H54 (cell line): ENCODE results near the gene MYO7A.

Experiments
- DNase-seq: peaks from one replicate; pipeline ENCODE4 v3.0.0; 2011; ENCODE audit warnings: low spot score, mixed read lengths; ENCODE audit not compliant: insufficient read length
- FAIRE-seq: peaks from 3 replicates; lab custom pipeline; 2011; peaks lifted over from hg19 to GRCh38; lab: Jason Lieb, UNC
- POLR2A ChIP-seq: IDR thresholded peaks from 2 replicates; pipeline ENCODE4 v1.6.1; 2011; ENCODE audit warnings: low read depth, mild to moderate bottlenecking, low read length

MYO7A gene

DNA sequence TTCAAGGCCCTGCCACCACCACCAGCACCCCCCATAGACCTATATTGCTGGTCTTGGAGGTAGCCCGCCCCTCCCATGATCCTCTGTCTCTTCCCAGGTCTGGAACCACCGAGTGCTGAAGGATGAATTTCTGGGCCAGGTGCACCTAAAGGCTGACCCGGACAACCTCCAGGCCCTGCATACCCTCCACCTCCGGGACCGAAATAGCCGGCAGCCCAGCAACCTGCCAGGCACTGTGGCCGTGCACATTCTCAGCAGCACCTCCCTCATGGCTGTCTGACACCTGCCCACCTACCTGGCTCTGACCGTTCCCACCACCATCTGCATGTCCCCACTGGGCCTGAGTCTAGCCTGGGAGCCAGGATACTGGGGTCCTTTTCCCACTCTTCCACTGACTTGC lies 4.5 kb upstream of the MYO7A start:
- TF ChIP-seq POLR2A = no peak
- DNase-seq (no peak), FAIRE-seq (no peak)

DNA sequence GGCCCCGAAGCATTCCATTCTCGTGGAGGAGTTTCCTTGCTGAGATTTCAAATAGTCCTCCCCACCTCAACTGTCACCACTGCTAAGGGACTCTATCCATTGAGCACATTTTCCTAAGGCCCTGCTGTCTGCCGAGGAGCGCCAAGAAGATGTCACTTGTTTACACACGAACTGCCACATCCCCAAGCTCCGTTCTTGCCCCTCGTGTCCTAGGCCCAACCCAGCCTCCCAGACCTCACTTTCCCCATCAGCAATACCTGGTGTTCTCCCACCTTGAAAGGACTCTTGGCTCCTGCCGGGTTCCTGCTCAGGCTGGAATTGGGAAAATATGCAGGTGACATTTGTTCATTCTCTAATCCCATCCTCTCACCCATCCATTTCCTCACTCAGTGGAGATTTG lies 4.0 kb upstream of the MYO7A start:
- FAIRE-seq = no peak
- TF ChIP-seq POLR2A = no peak
- no peak for DNase-seq

DNA sequence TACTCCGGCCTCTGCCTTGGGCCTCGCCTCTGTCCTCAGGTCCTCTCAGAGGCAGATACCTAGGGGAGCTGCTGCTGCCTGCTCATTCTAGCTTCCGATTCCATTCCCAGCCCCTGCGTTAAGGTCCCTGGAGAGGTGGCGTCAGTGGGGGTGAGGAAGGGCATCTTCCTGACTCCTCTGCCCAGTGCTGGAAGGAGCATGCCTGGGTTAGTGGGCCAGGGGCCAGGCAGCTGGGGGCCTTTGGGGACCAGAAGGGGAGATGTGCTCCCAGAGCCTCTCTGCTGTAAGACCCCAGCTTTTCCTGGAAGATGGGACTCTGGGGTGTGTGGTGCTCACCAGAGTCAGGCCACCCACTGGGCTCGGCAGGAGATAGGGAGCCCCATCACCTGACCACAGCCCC lies 3.6 kb upstream of the MYO7A start:
- DNase-seq (no peak), FAIRE-seq (no peak)
- TF ChIP-seq POLR2A = no peak

GRCh38 chr11:77125191-77125590 lies 2.9 kb upstream of the MYO7A start:
- no peak for TF ChIP-seq POLR2A
- FAIRE-seq (no peak), DNase-seq (no peak)

GRCh38 chr11:77125695-77126094 lies 2.4 kb upstream of the MYO7A start:
- FAIRE-seq = no peak
- DNase-seq = no peak
- TF ChIP-seq POLR2A = no peak

DNA sequence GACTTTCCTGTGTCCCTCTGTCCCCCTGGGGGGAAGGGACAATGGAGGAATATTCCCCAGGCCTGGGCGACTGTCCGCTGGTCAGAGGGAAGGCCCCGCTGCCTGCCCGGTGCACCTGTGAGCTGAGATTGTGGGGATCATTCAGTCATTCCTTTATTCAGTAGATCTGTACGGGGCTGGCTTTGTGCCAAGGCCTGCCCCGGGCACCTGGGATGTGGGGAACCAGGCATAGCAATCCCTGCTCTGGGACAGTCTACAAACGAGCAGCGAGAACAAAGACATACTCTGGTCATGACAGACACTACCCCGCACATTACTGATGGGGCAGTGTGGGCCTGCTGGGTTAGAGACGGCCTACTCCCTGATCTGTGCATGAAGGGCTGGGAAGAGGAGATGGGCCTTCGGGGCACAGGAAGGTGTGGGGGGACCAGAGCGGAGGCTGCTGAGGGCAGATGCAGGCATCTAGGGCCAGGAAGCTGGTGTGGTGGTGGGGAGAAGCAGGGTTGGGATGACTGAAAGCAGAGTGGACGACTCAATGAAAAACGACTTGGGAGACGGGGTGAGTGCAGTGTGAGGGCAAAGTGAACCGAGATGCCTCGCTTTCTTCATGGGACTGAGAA lies 1.8 kb upstream of the MYO7A start:
- no peak for DNase-seq
- no peak for FAIRE-seq
- no peak for TF ChIP-seq POLR2A

DNA sequence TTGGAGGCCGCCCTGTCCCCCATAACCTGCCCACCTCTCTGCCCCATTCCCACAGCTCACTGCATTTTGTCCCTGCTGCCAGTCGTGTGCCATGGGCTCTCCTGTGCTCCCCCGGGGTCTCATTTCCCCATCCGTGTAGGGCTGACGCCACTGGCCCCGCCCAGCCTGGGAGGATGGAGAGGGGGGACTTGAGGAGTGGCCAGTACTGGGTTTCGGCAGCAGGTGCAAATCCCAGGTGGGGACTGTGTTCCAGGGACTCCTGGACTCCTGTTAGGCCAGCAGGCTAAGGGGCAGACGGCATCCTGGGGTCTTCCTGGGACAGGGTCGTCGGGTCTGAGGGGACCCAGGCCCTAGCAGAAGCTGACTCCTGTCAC lies 1.2 kb upstream of the MYO7A start:
- DNase-seq = no peak
- no peak for TF ChIP-seq POLR2A
- FAIRE-seq = no peak

GRCh38 chr11:77127235-77127911 lies 673 bp upstream of the MYO7A start:
- DNase-seq (peak; percentile 73), FAIRE-seq (no peak)
- TF ChIP-seq POLR2A = no peak

GRCh38 chr11:77129069-77129841 lies 1.2 kb downstream of the MYO7A start:
- no peak for FAIRE-seq
- no peak for DNase-seq
- no peak for TF ChIP-seq POLR2A

DNA sequence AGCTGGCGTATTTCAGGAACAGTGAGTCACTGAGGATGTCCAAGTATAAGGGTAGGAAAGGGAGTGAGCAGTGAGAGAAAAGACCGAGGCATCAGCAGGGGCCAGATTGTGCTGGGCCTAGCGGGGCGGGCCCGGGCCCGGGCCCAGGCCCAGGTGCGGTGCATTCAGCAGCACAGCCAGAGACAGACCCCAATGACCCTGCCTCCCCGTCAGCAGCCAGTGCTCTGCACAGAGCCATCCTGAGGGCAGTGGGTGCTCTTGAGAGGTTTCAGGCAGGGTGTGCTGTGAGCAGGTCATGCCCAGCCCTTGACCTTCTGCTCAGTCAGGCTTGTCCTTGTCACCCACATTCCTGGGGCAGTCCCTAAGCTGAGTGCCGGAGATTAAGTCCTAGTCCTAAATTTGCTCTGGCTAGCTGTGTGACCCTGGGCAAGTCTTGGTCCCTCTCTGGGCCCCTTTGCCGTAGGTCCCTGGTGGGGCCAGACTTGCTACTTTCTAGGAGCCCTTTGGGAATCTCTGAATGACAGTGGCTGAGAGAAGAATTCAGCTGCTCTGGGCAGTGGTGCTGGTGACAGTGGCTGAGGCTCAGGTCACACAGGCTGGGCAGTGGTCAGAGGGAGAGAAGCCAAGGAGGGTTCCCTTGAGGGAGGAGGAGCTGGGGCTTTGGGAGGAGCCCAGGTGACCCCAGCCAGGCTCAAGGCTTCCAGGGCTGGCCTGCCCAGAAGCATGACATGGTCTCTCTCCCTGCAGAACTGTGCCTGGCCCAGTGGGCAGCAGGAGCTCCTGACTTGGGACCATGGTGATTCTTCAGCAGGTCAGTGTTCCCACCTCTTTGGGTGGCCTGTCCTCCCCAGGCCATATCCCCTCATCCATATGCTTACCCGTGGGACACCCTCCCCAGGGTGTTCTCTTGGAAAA lies 2.1 kb downstream of the MYO7A start:
- no peak for DNase-seq
- FAIRE-seq = no peak
- no peak for TF ChIP-seq POLR2A

DNA sequence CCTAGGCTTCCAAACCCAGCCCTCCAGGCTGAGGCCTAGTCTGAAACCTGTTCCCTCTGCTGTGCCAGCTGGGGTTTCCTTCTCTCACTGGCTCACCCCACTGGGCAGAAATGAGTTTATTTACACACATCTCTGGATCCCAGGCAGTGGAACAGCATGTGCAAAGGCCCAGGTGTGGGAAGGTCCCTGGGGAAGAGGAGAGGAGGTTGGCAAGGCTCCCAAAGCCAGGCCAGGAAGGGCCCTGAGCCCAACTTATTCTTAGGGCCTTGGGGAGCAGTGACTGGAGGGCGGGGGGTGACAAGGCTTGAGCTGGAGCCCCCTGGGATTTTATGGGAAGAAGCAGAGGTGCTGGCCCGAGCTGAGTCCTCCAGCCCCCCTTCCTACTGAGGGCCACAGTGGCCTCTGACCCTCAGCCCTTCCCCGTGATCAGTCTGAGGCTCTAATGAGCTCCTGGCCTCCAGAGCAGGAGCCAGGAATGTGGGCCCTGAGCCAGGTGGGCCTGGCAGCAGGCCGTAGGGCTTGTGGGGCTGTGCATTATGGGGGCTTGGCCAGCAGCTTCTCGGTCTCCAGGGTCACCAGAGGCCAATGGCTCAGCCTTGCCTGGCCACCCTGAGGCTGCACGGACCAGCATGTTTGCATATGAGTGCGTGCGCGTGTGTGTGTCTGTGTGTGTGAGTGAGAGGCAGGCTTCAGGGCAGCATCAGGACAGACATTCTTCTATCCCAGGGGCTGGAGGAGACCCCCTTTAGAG lies 2.9 kb downstream of the MYO7A start:
- FAIRE-seq = no peak
- no peak for DNase-seq
- TF ChIP-seq POLR2A = no peak

- no peak for DNase-seq
- no peak for TF ChIP-seq POLR2A
- no peak for FAIRE-seq
These were observed 3.5 kb downstream of the MYO7A start for GRCh38 chr11:77131560-77131959.

- TF ChIP-seq POLR2A = no peak
- DNase-seq (no peak), FAIRE-seq (no peak)
These were observed 7.0 kb downstream of the MYO7A start for GRCh38 chr11:77135069-77135468.
